Stimulated activated CD4-positive, alpha-beta T cell treated with anti-CD3 and anti-CD28 coated beads, TNF-alpha, amount 100 ng/mL, for 4 hours (primary cell): ENCODE data around the gene HASPIN.
A peak's percentile ranks its signal among the peaks of the same experiment; 100 is the strongest.

Experiments
- DNase-seq, 3 experiments: peaks; one replicate each; pipeline ENCODE4 v3.0.0-alpha.2; 2020; ENCODE audit warnings: low read depth in 3 of 3

HASPIN gene

GRCh38 chr17:3735515-3735914, 11.8 kb downstream of the HASPIN start:
- no peak for DNase-seq

GRCh38 chr17:3738562-3739295, 15.0 kb downstream of the HASPIN start:
- DNase-seq: peak; percentile 48 to 69 (median 68)

- no peak for DNase-seq
These were observed 15.9 kb downstream of the HASPIN start for GRCh38 chr17:3739422-3740124.

- no peak for DNase-seq
These were observed 16.9 kb downstream of the HASPIN start for GRCh38 chr17:3740611-3741073.

- no peak for DNase-seq
These were observed 20.3 kb downstream of the HASPIN start for GRCh38 chr17:3744014-3744413.

- no peak for DNase-seq
These were observed 21.4 kb downstream of the HASPIN start for GRCh38 chr17:3745071-3745470.

GRCh38 chr17:3747805-3748204, 24.1 kb downstream of the HASPIN start:
- no peak for DNase-seq

GRCh38 chr17:3748576-3748975, 24.9 kb downstream of the HASPIN start:
- no peak for DNase-seq

GRCh38 chr17:3750296-3750695, 26.6 kb downstream of the HASPIN start:
- no peak for DNase-seq

- DNase-seq: no peak
These were observed 27.2 kb downstream of the HASPIN start for GRCh38 chr17:3750926-3751325.

GRCh38 chr17:3751836-3752235, 28.1 kb downstream of the HASPIN start:
- DNase-seq: no peak

GRCh38 chr17:3753624-3754023, 29.9 kb downstream of the HASPIN start:
- DNase-seq: no peak

GRCh38 chr17:3754066-3754457, 30.4 kb downstream of the HASPIN start:
- DNase-seq: no peak

- DNase-seq: peak; percentile 45 to 58 (median 50)
These were observed 31.0 kb downstream of the HASPIN start for GRCh38 chr17:3754458-3755334.

- no peak for DNase-seq
These were observed 31.8 kb downstream of the HASPIN start for GRCh38 chr17:3755335-3756030.

- DNase-seq: no peak
These were observed 36.0 kb downstream of the HASPIN start for GRCh38 chr17:3759597-3760216.

- DNase-seq: no peak
These were observed 37.6 kb downstream of the HASPIN start for GRCh38 chr17:3761036-3761917.

- no peak for DNase-seq
These were observed 38.2 kb downstream of the HASPIN start for GRCh38 chr17:3761918-3762380.

GRCh38 chr17:3762922-3763776, 39.4 kb downstream of the HASPIN start:
- DNase-seq: no peak
